Keratinocyte (primary cell): Measurements from ENCODE around the gene ITPKB.

Experiments
- EZH2 ChIP-seq: IDR thresholded peaks from one replicate; pipeline ENCODE4 v1.6.1; 2012; ENCODE audit warnings: inconsistent platforms, mild to moderate bottlenecking, low read length, moderate library complexity
- TF ChIP-seq, protein P1 (sequence below), 3 experiments: IDR thresholded peaks in 1 of 3; conservative IDR thresholded peaks in 1 of 3; optimal IDR thresholded peaks in 1 of 3; 2 replicates in 2 of 3; 3 replicates in 1 of 3; pipeline versions ENCODE3 to v1.5.1; 2011; ENCODE audit warnings: low read length in 3 of 3, mild to moderate bottlenecking in 3 of 3, moderate library complexity in 2 of 3, control low read depth in 1 of 3, inconsistent platforms in 1 of 3; ENCODE audit not compliant: insufficient read depth in 2 of 3; ENCODE audit errors: extremely low read depth in 1 of 3

GRCh38 chr1:226655251-226656163 is 83.6 kb downstream of the ITPKB start:
- TF ChIP-seq, protein P1, sequence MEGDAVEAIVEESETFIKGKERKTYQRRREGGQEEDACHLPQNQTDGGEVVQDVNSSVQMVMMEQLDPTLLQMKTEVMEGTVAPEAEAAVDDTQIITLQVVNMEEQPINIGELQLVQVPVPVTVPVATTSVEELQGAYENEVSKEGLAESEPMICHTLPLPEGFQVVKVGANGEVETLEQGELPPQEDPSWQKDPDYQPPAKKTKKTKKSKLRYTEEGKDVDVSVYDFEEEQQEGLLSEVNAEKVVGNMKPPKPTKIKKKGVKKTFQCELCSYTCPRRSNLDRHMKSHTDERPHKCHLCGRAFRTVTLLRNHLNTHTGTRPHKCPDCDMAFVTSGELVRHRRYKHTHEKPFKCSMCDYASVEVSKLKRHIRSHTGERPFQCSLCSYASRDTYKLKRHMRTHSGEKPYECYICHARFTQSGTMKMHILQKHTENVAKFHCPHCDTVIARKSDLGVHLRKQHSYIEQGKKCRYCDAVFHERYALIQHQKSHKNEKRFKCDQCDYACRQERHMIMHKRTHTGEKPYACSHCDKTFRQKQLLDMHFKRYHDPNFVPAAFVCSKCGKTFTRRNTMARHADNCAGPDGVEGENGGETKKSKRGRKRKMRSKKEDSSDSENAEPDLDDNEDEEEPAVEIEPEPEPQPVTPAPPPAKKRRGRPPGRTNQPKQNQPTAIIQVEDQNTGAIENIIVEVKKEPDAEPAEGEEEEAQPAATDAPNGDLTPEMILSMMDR (optimal IDR thresholded peaks at IDR 0.05 in 1 of 3, IDR thresholded peaks at IDR 0.05 in 1 of 3, conservative IDR thresholded peaks at IDR 0.05 in 1 of 3; ENCODE audit: extremely low read depth in 1 of 3, insufficient read depth in 2 of 3, low read length in 3 of 3) = no peak
- no peak for TF ChIP-seq EZH2
